ENCODE data around the gene CHAT.
A peak's percentile ranks its signal among the peaks of the same experiment; 100 is the strongest.

The CHAT gene

DNA sequence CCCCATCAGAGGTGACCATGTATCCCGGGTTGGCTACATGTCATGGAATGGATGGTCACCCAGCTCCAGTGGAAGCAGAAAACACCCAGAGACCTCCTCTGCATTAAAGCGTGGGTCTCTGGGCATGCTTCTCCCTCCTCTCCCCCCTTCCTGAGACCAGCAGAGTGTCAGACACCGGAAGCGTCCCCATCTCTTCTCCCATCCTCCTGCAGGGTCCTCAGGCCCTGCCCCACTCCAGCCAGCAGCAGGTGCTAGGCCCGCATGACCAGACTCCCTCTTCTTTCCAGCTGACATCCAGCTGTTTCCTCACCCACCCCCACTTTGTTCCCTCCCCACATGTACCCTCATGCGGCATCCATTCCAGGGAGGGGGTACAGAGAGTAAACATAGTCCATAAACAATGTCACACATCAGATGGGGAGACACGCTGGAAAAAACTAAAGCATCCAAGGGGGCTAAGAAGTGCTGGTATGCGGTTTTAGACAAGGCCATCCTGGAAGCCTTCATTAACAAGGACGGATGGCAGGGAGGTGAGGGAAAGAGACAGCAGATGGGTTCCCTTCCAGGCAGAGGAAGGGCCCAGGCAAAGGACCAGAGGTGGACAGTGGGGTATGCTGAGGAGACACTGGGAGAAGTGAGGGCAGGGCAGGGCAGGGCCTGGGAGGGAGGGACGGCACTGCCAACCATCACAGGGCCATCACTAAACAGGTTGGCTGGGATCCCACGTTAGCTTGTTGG, 16.2 kb upstream of the CHAT start:
- DNase-seq: no peak

GRCh38 chr10:49598164-49598856, 15.5 kb upstream of the CHAT start:
- DNase-seq: no peak

DNA sequence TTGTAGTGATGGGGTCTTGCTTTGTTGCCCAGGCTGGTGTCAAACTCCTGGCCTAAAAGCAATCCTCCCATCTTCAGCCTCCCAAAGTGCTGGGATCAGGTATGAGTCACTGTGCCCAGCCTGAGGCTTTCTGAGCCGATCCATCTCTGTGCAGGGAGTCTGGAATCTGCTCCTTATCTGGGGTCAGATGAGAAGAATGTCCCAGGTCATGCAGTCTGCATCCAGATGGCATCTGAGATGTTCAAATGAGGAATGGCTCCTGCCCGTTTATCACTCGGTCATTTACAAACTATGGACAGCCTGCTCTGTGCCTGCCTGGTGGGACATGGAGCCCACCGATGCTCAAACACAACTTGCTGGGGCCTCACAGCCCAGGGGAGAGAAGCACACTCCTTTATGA, 14.9 kb upstream of the CHAT start:
- DNase-seq: no peak

DNA sequence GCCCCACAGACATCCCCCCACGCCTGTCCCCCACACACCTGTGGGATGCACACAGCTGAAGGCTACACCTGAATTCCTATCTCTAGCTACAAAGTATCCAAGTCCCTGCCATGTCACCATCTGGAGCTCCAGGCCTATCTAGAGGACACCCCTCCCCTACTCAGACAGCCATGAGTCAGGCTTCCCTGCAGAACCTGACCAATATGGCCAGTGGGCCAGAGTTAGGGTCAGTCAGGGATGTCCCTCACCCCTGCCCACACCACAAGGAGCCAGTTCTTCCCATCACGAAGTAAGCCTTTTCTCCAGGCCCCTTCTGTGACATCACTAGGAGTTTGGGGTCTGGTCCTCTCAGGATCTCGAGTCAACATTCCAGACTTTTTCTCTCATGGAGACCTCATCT, 14.3 kb upstream of the CHAT start:
- DNase-seq: no peak

GRCh38 chr10:49600046-49600445, 13.8 kb upstream of the CHAT start:
- DNase-seq: no peak

DNA sequence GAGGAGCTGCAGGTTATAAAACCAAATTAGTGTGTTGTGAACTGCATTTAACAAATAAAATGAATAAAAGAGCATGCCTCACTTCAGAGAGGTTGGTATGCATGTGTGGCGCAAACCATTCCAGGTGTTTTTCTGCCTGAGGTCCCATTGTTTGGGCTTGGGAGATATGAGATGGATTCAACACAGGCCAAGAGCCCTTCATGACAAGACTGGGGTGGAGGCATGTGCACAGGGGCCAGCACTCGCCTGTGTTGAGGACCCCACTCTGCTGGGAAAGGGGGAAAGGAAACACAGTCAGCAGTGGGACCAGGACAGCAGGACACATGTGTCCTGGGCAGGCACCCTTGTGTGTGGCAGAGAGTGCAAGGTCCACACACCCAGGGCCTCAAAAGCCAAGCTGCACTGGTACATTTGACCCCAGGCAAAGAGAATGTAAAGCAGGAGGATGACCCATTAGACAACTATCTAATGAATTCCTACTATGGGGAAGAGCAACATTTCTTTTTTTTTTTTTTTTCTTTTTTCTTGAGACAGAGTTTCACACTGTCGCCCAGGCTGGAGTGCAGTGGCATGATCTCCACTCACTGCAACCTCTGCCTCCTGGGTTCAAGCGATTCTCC, 12.9 kb upstream of the CHAT start:
- DNase-seq: no peak

DNA sequence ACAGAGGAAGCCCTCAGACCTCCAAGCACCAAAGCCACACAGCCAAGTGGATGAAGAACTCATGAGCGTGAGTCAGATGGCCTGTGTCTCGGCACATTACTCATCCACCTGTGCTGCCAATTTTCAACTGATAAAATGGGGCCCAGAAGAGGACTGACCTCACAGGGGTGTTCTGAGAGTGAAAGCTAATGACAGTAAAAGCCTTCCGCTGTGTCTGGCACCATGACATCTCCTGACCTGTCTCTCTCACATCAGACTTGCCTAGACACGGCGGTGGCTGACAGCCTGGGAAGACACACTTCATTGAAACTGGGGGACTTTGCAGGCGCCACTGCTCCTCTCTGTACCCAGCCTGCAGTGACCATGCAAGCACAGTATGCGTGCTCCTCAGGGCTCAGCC, 12.0 kb upstream of the CHAT start:
- no peak for DNase-seq

- DNase-seq: no peak
These were observed 11.3 kb upstream of the CHAT start for GRCh38 chr10:49602380-49603023.

- DNase-seq: no peak
These were observed 8.5 kb upstream of the CHAT start for GRCh38 chr10:49605216-49605938.

- DNase-seq: no peak
These were observed 7.8 kb upstream of the CHAT start for GRCh38 chr10:49605939-49606509.

DNA sequence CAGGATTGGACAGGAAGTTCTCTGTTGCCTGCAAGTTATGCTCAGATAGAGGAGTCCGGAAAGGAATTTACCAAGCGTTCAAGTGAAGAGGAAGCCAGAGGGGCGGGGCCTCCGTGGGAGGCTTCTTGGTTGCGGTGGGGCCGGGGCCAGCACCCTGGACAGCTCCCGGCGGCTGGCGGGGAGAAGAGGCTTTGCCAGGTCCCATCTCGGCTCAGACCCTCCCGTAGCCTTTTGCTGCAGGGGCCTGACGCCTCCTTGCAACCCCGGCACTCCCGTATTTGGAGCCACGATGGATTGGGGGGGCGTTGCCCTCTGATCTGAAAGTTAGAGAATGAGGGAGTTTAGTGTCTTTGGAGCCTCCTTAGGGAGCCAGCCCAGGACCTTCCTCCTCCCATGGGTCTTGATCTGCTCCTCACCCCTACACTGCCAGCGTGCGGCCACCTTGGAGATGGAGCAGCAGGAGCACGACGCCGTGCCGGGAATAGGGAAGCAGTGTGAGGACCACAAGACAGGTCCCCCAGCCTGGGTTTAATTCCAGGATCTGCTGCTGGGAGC, 6.8 kb upstream of the CHAT start:
- DNase-seq: peak in 3 of 4 experiments; percentile 13 to 50 (median 26)

DNA sequence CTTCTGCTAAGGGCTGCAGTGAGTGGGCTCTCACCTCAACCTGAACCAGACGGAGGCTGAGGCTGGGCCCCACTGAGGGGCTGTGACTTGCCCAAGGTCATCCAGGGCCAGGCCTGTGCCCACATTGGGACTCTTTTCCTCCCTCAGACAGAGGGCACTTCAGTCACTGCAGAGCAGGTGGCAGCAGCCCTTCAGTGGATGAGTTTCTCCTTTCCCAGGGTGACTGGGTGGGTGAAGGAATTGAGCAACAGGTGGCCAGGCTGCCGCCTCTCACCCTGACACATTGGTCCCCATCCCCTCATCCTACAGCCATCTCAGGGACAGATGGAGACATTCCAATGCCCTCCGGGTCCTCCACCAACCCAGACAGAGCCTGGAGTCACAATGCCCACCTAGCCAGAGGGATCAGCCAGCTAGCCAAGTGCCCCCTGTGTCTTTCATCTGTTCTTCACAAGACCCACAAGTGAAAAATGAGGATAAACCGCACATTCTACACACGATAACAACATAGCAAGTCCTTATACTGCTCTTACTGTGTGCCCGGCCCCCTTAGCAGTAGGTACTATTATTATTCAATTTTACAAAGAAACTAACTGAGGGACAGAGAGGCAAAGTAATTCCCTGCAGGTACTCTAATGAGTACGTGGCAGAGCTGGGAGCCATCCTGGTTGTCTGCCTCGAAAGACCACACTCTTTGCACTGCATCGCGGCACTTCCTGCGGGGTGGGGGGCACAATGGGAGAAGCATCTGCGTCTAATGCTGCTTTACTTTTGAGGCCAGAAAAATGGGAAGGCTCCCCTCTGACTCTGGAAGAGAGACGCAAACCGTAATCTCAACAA, 5.5 kb upstream of the CHAT start:
- no peak for DNase-seq

GRCh38 chr10:49609006-49609282, 4.9 kb upstream of the CHAT start:
- DNase-seq: no peak

- DNase-seq: no peak
These were observed 4.3 kb upstream of the CHAT start for GRCh38 chr10:49609283-49610113.

GRCh38 chr10:49610114-49610457, 3.8 kb upstream of the CHAT start, which contains the start of gene SLC18A3:
Gene SLC18A3 (plus strand): TSS chr10:49610310. CDS start chr10:49610741, 431 bp downstream.
- DNase-seq: no peak

GRCh38 chr10:49610458-49611165, 3.2 kb upstream of the CHAT start:
- DNase-seq: no peak

- no peak for DNase-seq
These were observed 2.5 kb upstream of the CHAT start for GRCh38 chr10:49611166-49611815.

- no peak for DNase-seq
These were observed 1.9 kb upstream of the CHAT start for GRCh38 chr10:49611816-49612512.
